Right atrium auricular region (tissue), 2 donors: Measurements from ENCODE around the gene BANF1. TPM values are rescaled to one million over a fixed set of nuclear protein-coding genes. Genes with fewer than 3 reads are reported as not detected.

Experiments used
- DNase-seq: peaks from one replicate; pipeline ENCODE4 v3.0.0-alpha.2; 2019; ENCODE audit warnings: low spot score
- H3K27ac ChIP-seq, 2 donors: fragments of 200-600 bp; sonication (generic); 1 replicate in 1 of 2; 2 replicates in 1 of 2; pipeline ENCODE4 v1.5.1; 2016 to 2019
- H3K27me3 ChIP-seq, 2 donors: fragments of 200-600 bp; sonication (generic); one replicate each; pipeline versions ENCODE4 v1.5.1 to v1.6.0; 2017 to 2019
- H3K36me3 ChIP-seq: fragments of 200-600 bp; sonication (generic); one replicate; pipeline ENCODE4 v1.5.1; 2016
- H3K4me1 ChIP-seq, 2 donors: fragments of 200-600 bp; sonication (generic); one replicate each; pipeline versions ENCODE4 v1.5.1 to v1.6.0; 2017 to 2019
- H3K4me3 ChIP-seq, 2 donors: fragments of 200-600 bp; sonication (generic); 1 replicate in 1 of 2; 2 replicates in 1 of 2; pipeline ENCODE4 v1.5.1; 2017 to 2019; ENCODE audit warnings: mild to moderate bottlenecking in 1 of 2, moderate library complexity in 1 of 2
- H3K9me3 ChIP-seq, 2 donors: fragments of 200-600 bp; sonication (generic); one replicate each; pipeline ENCODE4 v1.5.1; 2019
- CTCF ChIP-seq, 2 donors: fragments of 200-600 bp; sonication (generic); IDR thresholded peaks; one replicate each; pipeline ENCODE4 v1.5.1; 2019; ENCODE audit warnings: antibody characterized with exemption in 2 of 2
- total RNA-seq, 2 donors: library from RNA; depleted of rRNA; stranded (reverse); fragments of >200 nt; gene quantifications; one replicate each; pipeline ENCODE4 v1.1.0, GENCODE V29; 2016

BANF1 gene
- total RNA-seq, 2 donors from 2014 or later: 66.6 to 85.5 TPM

- no peak for DNase-seq
- Histone ChIP-seq H3K4me1 (peaks cover 0 to 27% of the 10 kb centered on the region in 2 donors), H3K27me3 (no peaks in the 10 kb centered on the region), H3K9me3 (no peaks in the 10 kb centered on the region), H3K36me3 (peaks cover 20% of the 10 kb centered on the region), H3K4me3 (peak overlapping the region; percentile 91 to 100), H3K27ac (peak overlapping the region; percentile 87 to 91)
- TF ChIP-seq CTCF (IDR thresholded peaks at IDR 0.05): no peak
Measured at GRCh38 chr11:65960824-65961266, 41.5 kb upstream of the BANF1 start.

- TF ChIP-seq CTCF (IDR thresholded peaks at IDR 0.05): peak in 1 of 2 donors; percentile 25
- peaks cover 26% of the 10 kb centered on the region for H3K36me3 ChIP-seq
Measured at GRCh38 chr11:65961267-65962140, 40.8 kb upstream of the BANF1 start, which contains the start of gene SART1. Gene SART1 (plus strand): TSS chr11:65961734. CDS start chr11:65961781, 47 bp downstream.

GRCh38 chr11:65962141-65962564, 40.1 kb upstream of the BANF1 start:
- Histone ChIP-seq H3K27me3 (no peaks in the 10 kb centered on the region), H3K36me3 (peaks cover 33% of the 10 kb centered on the region), H3K9me3 (no peaks in the 10 kb centered on the region), H3K4me1 (peaks cover 0 to 27% of the 10 kb centered on the region in 2 donors), H3K4me3 (peak overlapping the region; percentile 91 to 100), H3K27ac (peak overlapping the region; percentile 87 to 91)
- no peak for DNase-seq
- TF ChIP-seq CTCF (IDR thresholded peaks at IDR 0.05): no peak

More at GRCh38 chr11:65961267-65962140, 40.8 kb upstream of the BANF1 start, which contains the start of gene SART1:
- H3K4me1 ChIP-seq: peaks cover 0 to 27% of the 10 kb centered on the region in 2 donors
- no peaks in the 10 kb centered on the region for H3K27me3 ChIP-seq
- H3K27ac ChIP-seq: peak within 1 kb of the TSS; percentile 87 to 91
- H3K4me3 ChIP-seq: peak within 1 kb of the TSS; percentile 91 to 100
- peak; percentile 98 for DNase-seq
- H3K9me3 ChIP-seq: no peaks in the 10 kb centered on the region

- Histone ChIP-seq H3K4me3 (no peak overlapping the region), H3K4me1 (peaks cover 0 to 27% of the 10 kb centered on the region in 2 donors), H3K27ac (no peak overlapping the region), H3K27me3 (no peaks in the 10 kb centered on the region), H3K9me3 (no peaks in the 10 kb centered on the region), H3K36me3 (peaks cover 60% of the 10 kb centered on the region)
- no peak for DNase-seq
- TF ChIP-seq CTCF (IDR thresholded peaks at IDR 0.05): no peak
Measured at GRCh38 chr11:65964906-65965305, 37.4 kb upstream of the BANF1 start.

- H3K36me3 ChIP-seq: peaks cover 64% of the 10 kb centered on the region
- no peak for TF ChIP-seq CTCF (IDR thresholded peaks at IDR 0.05)
- no peak overlapping the region for H3K27ac ChIP-seq
- H3K4me1 ChIP-seq: peaks cover 0 to 19% of the 10 kb centered on the region in 2 donors
- no peaks in the 10 kb centered on the region for H3K27me3 ChIP-seq
- no peaks in the 10 kb centered on the region for H3K9me3 ChIP-seq
- H3K4me3 ChIP-seq: no peak overlapping the region
- no peak for DNase-seq
Measured at GRCh38 chr11:65965986-65966762, 36.1 kb upstream of the BANF1 start.
